ENCODE measurements around the gene TECTB.

The TECTB gene

DNA sequence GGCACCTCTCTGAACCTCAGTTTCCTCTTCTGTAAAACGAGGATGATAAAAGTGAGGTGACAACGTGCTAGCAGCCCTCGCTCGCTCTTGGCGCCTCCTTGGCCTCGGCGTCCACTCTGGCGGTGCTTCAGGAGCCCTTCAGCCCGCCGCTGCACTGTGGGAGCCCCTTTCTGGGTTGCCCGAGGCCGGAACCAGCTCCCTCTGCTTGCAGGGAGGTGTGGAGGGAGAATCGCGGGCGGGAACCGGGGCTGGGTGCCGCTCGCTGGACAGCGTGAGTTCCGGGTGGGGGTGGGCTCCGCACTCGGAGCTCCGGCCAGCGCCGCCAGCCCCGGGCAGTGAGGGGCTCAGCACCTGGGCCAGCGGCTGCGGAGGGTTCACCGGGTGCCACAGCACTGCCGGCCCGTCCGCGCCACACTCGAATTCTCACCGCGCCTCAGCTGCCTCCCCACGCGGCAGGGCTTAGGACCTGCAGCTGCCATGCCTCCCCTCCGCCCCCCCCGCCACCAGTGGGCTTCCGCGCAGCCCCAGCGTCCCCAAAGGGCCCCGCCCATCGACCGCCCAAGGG, 66.4 kb downstream of the TECTB start:
- DNase-seq: no peak

DNA sequence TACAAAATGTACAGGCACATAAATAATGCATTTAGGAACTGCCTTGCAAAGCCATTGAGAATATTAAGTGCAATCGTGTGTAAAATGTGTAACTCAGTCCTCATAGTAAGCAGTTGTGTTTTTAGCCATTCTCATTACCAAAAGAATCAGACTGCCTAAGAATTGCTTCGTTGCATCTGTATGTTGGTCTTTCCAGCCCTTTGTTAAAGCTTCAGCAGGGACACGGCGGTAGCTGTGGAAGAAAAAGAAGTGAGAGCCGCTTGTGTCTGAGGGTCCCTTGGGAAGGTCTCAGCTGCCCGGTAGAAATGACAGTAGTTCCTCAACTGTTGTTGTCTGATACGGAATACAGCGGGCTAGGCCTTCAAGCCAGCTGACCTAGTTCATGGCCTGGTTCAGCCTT, 67.9 kb downstream of the TECTB start:
- no peak for DNase-seq

DNA sequence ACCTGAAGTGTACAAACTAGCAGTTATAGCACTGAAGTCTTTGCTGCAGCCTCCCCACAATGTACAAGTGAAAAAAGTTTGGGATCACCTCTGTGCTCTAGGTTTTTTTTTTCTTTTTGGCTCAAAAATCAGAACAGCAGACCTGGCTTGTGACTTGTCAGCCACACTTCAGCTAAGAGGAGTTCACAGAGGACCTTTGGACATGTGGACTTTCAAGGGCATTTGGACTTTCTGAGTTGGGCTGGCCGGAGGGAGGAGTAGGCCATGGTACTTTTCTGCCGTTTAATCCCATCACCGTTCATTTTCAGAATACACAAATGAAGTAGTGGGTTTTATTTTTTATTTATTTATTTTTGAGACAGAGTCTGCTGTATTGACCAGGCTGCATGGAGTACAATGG, 68.8 kb downstream of the TECTB start:
- no peak for DNase-seq

DNA sequence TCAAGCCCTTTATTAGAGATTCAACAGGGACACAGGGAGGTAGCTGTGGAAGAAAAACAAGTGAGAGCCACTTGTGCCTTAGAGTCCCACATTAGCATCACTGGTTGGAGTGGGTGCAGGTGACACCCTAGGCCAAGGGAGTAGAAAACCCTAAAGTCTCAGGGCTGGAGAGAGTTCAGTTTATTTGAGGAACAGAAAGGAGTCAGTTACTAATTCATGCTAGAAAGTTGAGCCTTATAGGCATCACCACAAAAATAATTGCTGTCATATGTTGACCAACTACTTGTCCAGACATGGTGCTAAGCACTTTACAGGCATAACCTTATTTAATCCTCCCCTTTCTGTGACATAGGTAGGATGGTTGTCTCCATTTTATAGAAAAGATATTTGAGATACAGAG, 69.8 kb downstream of the TECTB start:
- no peak for DNase-seq
